Right ventricle myocardium inferior (tissue), 1 donor: ENCODE measurements around the gene HOXC4. TPM values are rescaled to one million over a fixed set of nuclear protein-coding genes. Genes with fewer than 3 reads are reported as not detected.
"Not testable (repeated sequence)": the region's sequence is repeated elsewhere in the genome, so short reads cannot be mapped to it uniquely, and the experiment has no call there.

ENCODE experiments used
- ATAC-seq: fragments of 200-7000 bp; cut with Tn5 transposase; one replicate; pipeline ENCODE4 v1.9.1; 2020; ENCODE audit warnings: mild to moderate bottlenecking, moderate library complexity
- DNase-seq: peaks from one replicate; pipeline ENCODE4 v3.0.0; 2021; ENCODE audit errors: missing footprints
- intact Hi-C: fragments of 100-400 bp; cut with DNase I; formaldehyde crosslinking; loops from one replicate; pipeline ENCODE4 v1.11.0; 2022
- total RNA-seq: library from RNA; stranded (reverse); fragmentation: NEBNext Ultra II Directional; extraction: Animal tissue kit (Norgen Biotek cat#: 25700); gene quantifications from one replicate; pipeline ENCODE4 v1.2.1, GENCODE V29; 2021
- donor health status: DM: no; HTN: yes; CAD: no; lungs with severe emphysema.

The HOXC4 gene
- total RNA-seq, 1 donor from 2014 or later: not detected

DNA sequence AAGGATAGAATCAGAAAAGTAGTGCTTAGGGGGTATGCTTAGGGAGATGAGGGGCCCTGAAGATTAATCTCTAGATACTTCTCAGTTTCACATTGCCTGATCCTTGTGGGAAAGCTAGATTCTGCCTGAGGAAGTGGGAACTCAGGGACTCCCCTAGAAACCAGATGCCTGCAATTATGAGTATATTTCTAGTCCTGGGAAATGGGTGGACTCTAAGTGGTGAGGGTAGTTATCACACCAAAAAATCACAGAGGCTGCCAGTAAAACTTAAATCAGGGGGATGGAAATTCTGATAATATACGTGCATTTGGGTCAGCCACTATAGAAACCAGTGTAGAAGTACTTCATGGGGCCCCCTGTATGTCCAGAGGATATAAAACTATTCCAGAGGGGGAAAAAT, 18.3 kb downstream of the HOXC4 start:
- intact Hi-C loops: no loop called here
- no peak for DNase-seq
- no peak for ATAC-seq

DNA sequence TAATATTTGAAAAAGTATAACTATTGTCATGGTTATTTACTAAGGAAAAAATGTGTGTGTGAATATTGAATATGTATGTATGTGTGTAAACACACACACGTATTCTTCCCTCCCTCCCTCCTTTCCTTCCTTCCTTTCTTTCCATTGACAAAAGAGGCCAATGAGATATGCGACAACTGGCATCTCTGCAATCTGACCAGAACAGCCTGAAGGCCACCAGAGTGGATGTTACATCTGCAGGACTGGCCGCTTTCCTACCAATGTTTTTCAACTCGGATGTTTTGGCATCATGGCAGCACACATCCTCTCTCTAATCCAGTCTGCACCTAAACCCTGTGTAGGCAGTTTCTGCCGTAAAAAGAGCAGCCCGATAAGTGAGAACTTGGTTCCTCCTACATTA, 20.7 kb downstream of the HOXC4 start:
- intact Hi-C loops: no loop called here
- no peak for DNase-seq
- ATAC-seq: no peak

DNA sequence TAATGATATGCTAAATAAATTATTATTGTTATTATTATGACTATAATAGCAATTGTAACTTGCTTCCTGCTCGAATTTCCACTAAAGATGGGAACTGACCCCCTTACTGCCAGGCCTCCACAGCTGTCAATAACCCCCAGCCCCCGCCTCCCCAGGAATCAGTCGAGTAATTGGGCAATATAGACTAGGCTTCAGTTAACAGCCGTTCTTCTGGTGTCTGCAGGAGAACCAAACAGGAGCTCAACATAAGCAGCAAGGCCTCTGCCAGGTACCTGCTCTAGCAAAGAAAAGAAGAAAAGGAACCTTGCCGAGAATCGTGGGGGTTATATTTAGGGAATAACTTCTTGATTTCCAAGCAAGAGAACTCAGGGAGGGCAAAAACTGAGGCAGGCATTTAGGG, 21.8 kb downstream of the HOXC4 start:
- intact Hi-C loops: no loop called here
- ATAC-seq: no peak
- no peak for DNase-seq

DNA sequence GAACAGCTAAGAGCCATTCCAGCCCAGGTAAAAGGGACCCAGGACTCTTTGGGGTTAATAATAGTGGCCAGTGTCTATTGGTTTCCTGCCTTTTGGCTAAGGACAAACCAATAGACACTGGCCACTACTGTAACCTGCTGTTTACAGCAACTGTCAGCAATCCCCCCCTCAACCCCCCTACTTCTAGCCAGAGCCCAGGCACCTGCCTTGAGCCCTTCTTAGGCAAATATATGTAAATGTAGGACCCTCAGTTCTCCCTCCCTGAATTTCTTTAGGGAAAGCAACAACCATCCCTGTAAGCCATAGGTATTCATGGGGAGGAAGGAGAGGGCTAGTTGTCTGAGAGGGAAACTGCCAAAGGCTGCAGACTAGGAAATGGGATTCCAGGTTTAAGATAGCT, 22.3 kb downstream of the HOXC4 start:
- intact Hi-C loops: no loop called here
- DNase-seq (no peak), ATAC-seq (no peak)

DNA sequence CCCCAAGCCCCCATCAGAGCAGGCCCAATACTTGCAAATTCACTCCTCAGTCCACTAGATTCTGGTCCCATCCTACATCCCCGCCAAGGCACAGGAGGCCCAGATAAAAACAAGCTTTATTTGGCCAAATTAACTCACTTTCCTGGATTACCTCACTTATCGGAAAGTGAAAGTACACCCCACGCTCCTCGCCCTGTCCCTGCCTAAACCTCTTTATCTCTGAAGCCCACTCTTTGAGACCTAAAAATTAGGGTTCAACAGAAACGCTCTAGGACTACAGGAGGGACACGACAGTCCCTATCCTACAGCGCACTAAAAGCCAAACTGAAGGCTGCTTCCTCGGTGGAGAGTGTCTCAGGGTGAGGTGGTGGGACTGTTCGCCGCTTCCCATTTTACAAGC, 24.2 kb downstream of the HOXC4 start:
- ATAC-seq, intact Hi-C loops, DNase-seq: not testable (repeated sequence)

DNA sequence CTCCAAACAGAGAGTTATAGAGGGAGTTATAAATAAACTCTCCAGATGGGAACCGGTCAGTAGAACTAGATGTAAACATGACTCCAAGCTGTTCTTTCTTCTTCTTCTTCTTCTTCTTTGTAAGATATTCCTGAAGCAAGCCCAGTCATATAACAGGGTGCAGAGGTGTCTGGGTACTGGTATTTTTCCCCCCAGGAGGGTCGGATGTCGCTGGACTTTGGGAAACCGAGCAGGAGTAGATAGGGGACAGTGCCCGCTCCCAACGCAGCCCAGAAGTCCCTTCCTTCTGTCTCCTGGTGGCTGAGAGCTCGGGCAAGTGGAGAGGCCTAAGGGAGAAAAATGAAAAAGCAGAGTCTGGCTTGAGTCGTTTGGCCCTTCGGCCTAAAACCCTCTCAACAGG, 25.5 kb downstream of the HOXC4 start:
- ATAC-seq, DNase-seq, intact Hi-C loops: not testable (repeated sequence)

DNA sequence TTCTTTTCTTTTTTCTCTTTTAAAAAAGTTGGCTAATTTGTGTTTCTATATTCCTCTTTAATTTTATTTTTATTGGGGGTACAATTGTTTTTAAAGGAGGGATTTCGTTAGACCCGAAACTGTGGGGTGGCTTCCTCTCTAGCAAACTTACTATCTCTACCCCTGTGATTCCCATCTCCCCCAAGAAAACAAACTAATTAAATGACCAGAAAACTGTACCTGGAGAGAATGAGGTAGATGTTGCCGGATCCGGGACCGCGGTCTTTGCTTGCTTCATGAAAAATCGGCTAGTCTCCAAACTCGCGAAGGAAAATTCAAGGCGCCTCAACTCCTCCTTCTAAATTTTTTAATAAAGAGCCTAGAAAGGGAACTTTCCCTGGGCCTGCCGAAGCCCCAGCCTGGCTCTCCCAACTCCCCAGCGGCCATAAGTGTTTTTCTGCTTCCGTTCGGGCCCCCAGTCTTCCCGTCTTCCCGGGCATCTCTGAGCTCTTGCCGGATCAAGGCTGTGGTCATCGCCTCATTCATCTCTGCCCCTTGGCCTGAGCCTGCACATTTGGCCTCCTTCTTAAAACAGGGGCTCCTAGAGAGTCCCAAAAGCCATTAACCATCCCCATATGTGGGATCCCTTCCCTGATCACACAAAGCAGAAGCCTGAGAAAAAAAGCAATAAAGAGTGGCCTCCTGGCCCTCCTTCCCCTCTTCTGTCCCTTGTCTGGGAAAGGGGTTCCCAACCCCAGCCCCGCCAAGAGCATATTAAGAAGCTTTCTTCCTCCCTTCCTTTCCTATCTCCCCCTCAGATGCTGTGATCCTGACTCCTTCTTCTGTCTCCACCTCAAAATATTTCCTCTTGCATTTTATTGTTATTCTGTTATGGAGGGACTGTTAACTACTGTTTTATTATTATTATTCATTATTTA, 26.6 kb downstream of the HOXC4 start:
- DNase-seq, ATAC-seq: not testable (repeated sequence)

DNA sequence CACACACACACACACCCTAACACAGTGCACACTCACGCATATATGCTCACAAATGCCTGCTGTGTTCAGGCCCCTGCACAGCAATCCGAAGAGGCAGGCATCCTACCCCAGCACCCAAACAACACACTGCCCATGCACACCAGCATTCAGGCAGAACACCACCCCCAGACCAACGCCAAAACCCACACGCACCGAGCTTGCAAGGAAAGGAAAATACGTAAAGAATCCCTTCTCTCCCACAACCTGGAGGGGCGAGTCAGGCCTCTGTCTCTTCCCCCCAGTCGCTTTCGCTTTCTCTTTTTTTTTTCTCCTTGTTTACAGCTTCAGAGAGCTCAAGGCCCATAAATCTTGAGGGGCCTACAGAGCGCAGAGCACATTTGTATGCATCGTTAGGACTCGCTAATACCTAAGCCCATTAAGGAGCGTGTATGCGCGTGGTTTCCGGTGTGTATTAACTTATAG, 27.4 kb downstream of the HOXC4 start:
- intact Hi-C loops, ATAC-seq, DNase-seq: not testable (repeated sequence)

More for the DNA sequence above, 26.6 kb downstream of the HOXC4 start:
- intact Hi-C loops: not testable (repeated sequence)

DNA sequence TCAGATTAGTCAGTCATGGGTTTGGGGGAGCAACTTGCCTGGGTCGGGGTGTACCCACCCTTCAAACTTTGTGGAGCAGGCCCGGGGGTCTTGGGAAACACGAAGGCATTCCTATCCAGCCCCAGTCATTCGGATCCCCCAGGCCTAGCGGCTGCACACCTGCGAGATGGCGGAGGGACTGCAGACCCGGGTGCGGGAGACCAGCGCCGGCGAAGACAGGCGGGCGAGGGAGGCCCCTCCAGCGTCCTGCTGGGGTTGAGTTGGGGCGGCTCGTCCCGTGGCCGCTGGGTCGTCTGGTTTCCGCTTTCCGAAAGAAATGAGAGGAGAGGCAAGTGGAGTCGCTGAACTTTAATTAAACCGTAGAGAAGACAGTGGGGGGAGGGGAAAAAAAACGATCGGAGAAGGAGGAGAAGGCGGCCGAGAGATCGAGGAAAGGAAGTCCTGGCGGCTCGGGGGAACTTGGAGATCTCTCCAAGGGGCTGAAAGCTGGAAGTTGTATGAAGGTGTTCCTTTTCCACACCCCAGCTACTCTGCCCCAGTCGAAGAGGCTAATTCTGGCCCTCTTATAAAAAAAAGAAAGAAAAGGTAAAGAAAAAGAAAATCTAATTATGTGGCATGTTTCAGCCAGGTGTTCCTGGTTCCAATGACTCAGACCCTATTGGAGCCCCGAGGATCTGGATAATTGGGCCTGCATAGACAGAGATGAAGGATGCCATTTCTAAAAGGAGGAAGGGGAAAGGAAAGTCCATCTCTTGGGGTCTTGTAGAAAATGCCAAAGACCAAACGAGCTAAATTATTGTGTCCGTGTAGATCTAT, 28.2 kb downstream of the HOXC4 start:
- ATAC-seq, intact Hi-C loops, DNase-seq: not testable (repeated sequence)

DNA sequence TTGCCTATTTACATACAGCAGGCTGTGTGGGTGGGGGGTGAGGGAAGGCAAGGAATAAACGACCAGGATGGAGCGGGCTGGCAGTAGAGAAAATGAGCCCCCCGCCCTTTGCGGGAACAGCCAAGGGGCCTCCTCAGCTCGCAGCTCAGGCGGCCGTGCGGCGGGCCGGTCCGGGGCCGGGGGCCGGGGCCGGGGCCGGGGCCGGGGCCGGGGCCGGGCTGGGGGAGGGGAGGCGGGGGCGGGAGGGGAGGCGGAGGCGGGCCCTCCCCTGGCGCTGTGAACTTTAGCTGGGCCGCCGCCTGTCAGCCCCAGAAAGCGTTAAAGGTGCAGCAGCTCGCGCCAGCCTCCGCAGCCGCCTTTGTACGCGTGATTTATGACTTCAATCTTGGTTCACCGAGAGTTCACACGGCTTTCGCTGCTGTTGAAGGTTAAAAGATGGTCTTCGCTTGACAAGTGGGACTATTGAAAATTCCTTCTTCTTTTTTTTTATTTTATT, 28.8 kb downstream of the HOXC4 start:
- DNase-seq (no peak), ATAC-seq (no peak)
- intact Hi-C loops: no loop called here

DNA sequence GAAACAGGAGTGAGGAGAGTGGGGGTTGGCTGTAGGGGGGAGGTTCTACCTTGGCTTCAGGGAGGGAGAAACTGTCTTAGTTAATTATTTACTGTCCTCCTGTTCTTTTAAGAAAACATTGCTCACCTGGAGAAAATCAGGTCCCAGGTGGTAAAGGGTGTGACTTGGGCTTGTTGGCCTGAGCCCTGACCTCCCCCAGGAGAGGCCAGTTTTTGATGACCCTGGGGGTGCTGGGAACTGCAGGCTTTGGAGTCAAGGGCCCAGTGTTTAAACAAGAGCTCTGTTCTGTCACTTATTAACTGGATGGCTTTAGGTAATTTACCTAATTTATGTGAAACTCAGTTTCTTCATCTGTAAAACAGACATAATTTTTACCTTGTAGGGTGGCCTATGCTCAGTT, 34.4 kb downstream of the HOXC4 start:
- ATAC-seq, intact Hi-C loops, DNase-seq: not testable (repeated sequence)

DNA sequence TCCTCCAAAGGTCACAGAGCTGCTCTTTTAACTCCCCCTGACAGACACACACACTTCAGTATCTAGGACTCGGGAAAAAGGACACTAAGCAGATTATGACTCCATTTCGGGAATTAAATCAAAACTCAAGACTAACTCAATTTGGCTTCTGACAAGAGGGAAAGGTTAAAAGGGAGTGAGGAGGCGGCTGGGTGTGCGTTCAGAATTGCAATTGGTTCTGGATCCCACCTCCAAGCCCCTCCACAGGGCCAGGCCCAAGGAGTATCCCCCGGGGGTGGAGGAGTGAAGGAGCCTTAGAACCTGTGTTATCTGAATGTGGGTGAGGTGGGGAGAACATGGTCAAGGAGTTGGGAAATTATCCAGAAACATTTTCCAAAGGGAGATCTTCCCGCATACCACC, 35.8 kb downstream of the HOXC4 start:
- DNase-seq, ATAC-seq, intact Hi-C loops: not testable (repeated sequence)

DNA sequence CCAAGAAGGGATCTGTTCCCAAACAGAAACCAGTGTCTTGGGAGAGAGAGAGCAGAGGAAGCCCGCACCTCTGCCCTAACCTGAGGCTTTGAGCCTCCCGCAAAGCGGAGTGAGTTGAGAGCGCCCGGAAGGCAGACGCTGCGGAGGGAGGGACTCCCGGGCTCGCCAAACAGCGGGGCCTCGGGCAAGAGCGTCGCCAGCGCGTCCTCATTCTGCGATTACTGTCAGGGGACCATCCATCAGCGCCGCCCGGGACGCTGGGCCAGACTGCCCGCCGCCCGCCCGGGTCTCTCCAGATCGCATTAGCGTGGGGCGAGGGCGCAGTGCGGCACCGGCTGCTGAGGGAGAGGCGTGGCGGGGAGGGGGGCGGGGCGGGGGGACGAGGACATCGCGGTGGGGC, 36.7 kb downstream of the HOXC4 start:
- DNase-seq, ATAC-seq, intact Hi-C loops: not testable (repeated sequence)

DNA sequence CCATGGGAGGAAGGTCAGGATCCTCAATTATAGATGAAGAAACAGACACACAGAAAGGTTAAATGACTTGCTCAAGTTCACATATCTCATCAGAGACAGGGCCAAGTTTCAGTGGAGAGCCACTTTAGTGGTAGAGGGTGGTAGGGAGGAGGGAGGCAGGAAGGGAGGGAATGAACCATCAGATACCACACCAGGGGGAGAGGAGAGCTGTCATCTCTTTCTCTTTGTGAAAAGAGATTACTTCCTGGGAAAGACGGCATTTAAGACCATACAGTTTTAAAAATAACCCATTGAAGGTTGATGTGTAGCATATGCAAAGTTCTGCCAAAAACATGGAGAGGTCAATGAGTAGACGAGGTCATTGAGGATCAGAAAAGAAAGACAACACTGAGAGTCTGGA, 39.3 kb downstream of the HOXC4 start:
- DNase-seq, intact Hi-C loops, ATAC-seq: not testable (repeated sequence)

DNA sequence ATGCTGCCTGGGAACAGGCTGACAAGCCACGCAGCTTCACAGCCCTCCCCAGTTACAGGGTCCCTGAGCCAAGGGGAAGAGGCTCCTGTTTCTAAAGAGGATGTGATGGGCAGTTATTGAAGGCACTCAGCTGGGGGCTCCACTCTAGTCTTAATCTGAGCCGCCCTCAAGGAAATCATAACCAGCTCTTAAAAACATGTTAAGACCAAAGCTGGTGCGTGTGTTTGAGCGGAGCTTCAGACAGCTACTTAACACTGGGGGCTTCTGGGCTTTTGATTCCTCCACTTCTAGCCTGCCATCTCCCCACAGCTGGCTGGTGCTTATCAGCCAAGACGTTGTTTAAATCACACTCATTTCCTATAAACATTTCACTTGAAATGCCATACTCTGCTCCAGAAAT, 42.3 kb downstream of the HOXC4 start:
- ATAC-seq, DNase-seq, intact Hi-C loops: not testable (repeated sequence)

DNA sequence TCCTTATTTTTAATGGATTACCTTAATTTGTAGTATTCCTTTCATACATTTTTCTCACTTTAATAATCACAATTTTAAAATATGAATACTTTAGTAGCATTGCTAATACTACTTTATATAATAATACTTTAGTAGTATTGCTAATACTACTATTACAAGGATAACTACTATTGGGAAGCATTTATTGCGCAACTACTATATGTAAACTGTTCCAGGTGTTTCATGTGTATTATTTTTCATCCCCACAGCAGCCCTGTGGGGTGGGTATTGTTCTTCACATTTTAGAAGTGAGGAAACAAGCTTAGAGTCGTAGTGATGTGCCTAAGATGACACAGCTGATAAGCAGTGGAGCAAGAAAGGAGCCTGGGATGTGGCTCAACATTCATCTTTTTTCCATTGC, 45.0 kb downstream of the HOXC4 start:
- intact Hi-C loops, DNase-seq, ATAC-seq: not testable (repeated sequence)

DNA sequence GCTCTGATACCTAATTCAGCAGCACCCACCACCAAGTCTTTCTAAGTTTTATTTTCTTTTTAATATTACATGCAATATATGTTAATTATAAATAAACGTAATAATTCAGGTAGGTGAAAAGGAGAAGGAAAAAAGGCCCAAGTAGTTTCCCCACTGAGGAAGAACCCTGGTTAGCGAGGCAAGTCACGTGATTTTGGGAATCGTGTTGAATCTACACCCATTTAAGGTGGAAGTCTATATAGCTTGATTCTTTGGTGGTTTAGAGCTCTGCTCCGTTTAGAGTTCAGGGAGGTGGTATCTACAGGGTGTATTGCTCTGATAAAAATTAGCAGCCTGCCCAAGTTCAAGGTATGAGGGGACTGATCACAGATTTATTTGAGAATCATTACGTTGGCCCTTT, 47.0 kb downstream of the HOXC4 start:
- DNase-seq, ATAC-seq, intact Hi-C loops: not testable (repeated sequence)

DNA sequence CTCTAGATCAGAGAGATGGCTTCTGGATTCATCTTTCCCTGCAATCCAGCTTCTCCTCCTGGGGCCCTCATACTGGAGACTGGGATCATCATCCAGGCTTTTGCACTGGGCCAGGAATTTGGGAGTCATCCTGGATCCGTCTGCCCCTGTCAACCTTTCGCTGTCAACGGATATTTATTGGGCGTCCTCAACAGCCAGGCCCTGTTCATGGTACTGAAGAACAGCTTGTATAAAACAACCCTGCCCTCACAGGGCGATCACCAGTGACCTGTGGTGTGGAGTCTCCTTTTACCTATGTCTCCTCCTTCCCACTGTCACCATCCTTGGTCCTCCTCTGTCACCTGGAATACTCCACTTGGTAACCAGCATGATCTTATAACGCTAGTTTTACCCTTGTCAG, 48.6 kb downstream of the HOXC4 start:
- ATAC-seq, intact Hi-C loops: not testable (repeated sequence)

DNA sequence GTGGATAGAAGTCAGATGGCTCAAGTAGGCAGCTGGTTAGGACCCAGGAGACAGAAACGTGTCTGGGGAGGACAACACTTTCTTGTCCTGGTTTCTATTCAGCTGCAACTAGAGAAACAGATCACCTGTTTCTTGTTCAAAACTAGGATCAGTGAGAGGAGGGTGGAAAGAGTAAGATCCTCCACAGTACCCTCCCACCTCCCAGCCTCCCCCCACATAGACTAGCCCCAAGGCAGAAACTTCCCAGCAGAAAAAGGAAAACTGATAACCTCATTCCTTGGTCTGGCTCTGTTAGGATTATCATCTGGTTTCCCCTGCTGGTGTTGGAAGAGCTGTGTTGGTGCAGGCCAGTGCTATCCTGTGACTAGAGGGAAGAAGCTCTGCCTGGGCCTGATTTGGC, 50.2 kb downstream of the HOXC4 start:
- not testable (repeated sequence) for DNase-seq, ATAC-seq

More for the DNA sequence above, 48.6 kb downstream of the HOXC4 start:
- not testable (repeated sequence) for DNase-seq

More for the DNA sequence above, 50.2 kb downstream of the HOXC4 start:
- intact Hi-C loops: not testable (repeated sequence)
